HepG2 (cell line): Measurements from ENCODE around the gene NAA38. TPM values are rescaled to one million over a fixed set of nuclear protein-coding genes. Genes with fewer than 3 reads are reported as not detected.

ENCODE experiments used
- ARNTL ChIP-seq: sonication (generic); formaldehyde crosslinking; IDR thresholded peaks from 2 replicates; pipeline ENCODE4 v1.4.0; 2020; ENCODE audit warnings: mild to moderate bottlenecking, missing genetic modification reagents
- DZIP1 ChIP-seq: sonication (generic); formaldehyde crosslinking; IDR thresholded peaks from 2 replicates; pipeline ENCODE4 v1.5.0; 2020; ENCODE audit warnings: mild to moderate bottlenecking, missing genetic modification reagents
- ESRRA ChIP-seq: sonication (generic); formaldehyde crosslinking; IDR thresholded peaks from 2 replicates; pipeline ENCODE4 v1.5.1; 2020; ENCODE audit warnings: mild to moderate bottlenecking, low read depth, missing genetic modification reagents
- KAT7 ChIP-seq: IDR thresholded peaks from 2 replicates; pipeline ENCODE4 v1.6.1; 2018; ENCODE audit warnings: borderline replicate concordance, missing compliant biosample characterization
- KDM1A ChIP-seq: IDR thresholded peaks from 2 replicates; pipeline ENCODE4 v1.6.1; 2016; ENCODE audit warnings: missing compliant biosample characterization
- PITX1 ChIP-seq: sonication (generic); formaldehyde crosslinking; IDR thresholded peaks from 2 replicates; pipeline ENCODE4 v1.5.1; 2020; ENCODE audit warnings: mild to moderate bottlenecking, missing genetic modification reagents
- RFX3 ChIP-seq: IDR thresholded peaks from 2 replicates; pipeline ENCODE4 v1.6.1; 2016; ENCODE audit warnings: missing biosample characterization, missing genetic modification reagents
- SOX13 ChIP-seq, 3 experiments: fragments of 450-650 bp in 1 of 3; sonication (generic) in 1 of 3; formaldehyde crosslinking in 1 of 3; IDR thresholded peaks in 2 of 3; conservative IDR thresholded peaks in 1 of 3; 2 replicates each; pipeline versions ENCODE4 v1.5.0 to v1.6.1; 2016 to 2020; ENCODE audit warnings: antibody characterized with exemption in 1 of 3, mild to moderate bottlenecking in 1 of 3, missing compliant biosample characterization in 1 of 3, missing genetic modification reagents in 1 of 3, moderate library complexity in 1 of 3
- SOX6 ChIP-seq, 2 experiments: fragments of 450-650 bp in 1 of 2; sonication (generic) in 1 of 2; formaldehyde crosslinking in 1 of 2; IDR thresholded peaks; 2 replicates each; pipeline versions ENCODE4 v1.4.0 to v1.6.1; 2017 to 2020; ENCODE audit warnings: antibody characterized with exemption in 1 of 2, mild to moderate bottlenecking in 1 of 2, missing genetic modification reagents in 1 of 2
- SPEN ChIP-seq: sonication (generic); formaldehyde crosslinking; IDR thresholded peaks from 2 replicates; pipeline ENCODE4 v1.5.1; 2020; ENCODE audit warnings: low read depth, mild to moderate bottlenecking, missing genetic modification reagents
- ZNF142 ChIP-seq: sonication (generic); formaldehyde crosslinking; IDR thresholded peaks from 2 replicates; pipeline ENCODE4 v1.4.0; 2020; ENCODE audit warnings: missing genetic modification reagents
- ZNF562 ChIP-seq: sonication (generic); formaldehyde crosslinking; IDR thresholded peaks from 2 replicates; pipeline ENCODE4 v1.8.0; 2022; ENCODE audit warnings: missing genetic modification reagents, borderline replicate concordance
- ZNF687 ChIP-seq: sonication (generic); formaldehyde crosslinking; IDR thresholded peaks from 2 replicates; pipeline ENCODE4 v1.5.1; 2020; ENCODE audit warnings: mild to moderate bottlenecking, missing genetic modification reagents, moderate library complexity
- ZNF720 ChIP-seq: sonication (generic); formaldehyde crosslinking; IDR thresholded peaks from 2 replicates; pipeline ENCODE4 v1.4.0; 2020; ENCODE audit warnings: missing genetic modification reagents
- ZSCAN9 ChIP-seq: IDR thresholded peaks from 2 replicates; pipeline ENCODE4 v1.6.1; 2016; ENCODE audit warnings: borderline replicate concordance
- polyA plus RNA-seq, 8 experiments: library from polyadenylated mRNA; depleted of rRNA in 3 of 8; stranded (reverse) in 7 of 8; unstranded in 1 of 8; fragments of >200 nt; fragmentation: Illumina TruSeq in 4 of 8; extraction: Trizol in 4 of 8; gene quantifications; 2 replicates each; pipeline versions ENCODE4 v1.2.1 to v1.2.3, GENCODE V29; 2011 to 2016; ENCODE audit warnings: low read depth in 4 of 8, missing spikeins in 1 of 8, mixed read lengths in 1 of 8; ENCODE audit not compliant: insufficient read depth in 1 of 8
- total RNA-seq, 5 experiments: library from RNA; depleted of rRNA; stranded (reverse); fragments of >200 nt; fragmentation: Illumina TruSeq; extraction: Trizol; gene quantifications; 2 replicates each; pipeline ENCODE4 v1.2.3, GENCODE V29; 2016; ENCODE audit warnings: low read depth in 1 of 5

The NAA38 gene
- total and polyA plus RNA-seq, 2 of the 13 experiments (the other 11 are each of a cell fraction or from before 2014, with no cell fraction given), result 46.9 to 91.6 TPM

- TF ChIP-seq DZIP1 (CRISPR knock-in tag) (0 out of 2 replicates have a peak, but pooled peaks have one; percentile 85), ZNF720 (CRISPR knock-in tag) (no peak), ZSCAN9 (no peak), ZNF562 (CRISPR knock-in tag) (no peak), ZNF142 (CRISPR knock-in tag) (no peak; the same call in 1 of the 2 replicates), ZNF687 (peak; percentile 62), SOX13 (IDR thresholded peaks at IDR 0.05) (no peak), SOX13 (CRISPR knock-in tag; conservative IDR thresholded peaks at IDR 0.05 in 1 of 2, IDR thresholded peaks at IDR 0.05 in 1 of 2) (no peak), KAT7 (CRISPR knock-in tag) (no peak), ESRRA (CRISPR knock-in tag) (no peak), SOX6 (IDR thresholded peaks at IDR 0.05) (no peak), SOX6 (CRISPR knock-in tag; IDR thresholded peaks at IDR 0.05) (no peak; the same call in 1 of the 2 replicates), RFX3 (CRISPR knock-in tag) (no peak), PITX1 (no peak; the same call in 1 of the 2 replicates), SPEN (CRISPR knock-in tag) (peak; percentile 35; the same call in 1 of the 2 replicates), KDM1A (CRISPR knock-in tag) (no peak), ARNTL (CRISPR knock-in tag) (no peak)
These were observed 14.7 kb downstream of the NAA38 start (continued) for GRCh38 chr17:7842380-7843256.
